HepG2 (cell line): Measurements from ENCODE around the gene DTYMK. TPM values are rescaled to one million over a fixed set of nuclear protein-coding genes. Genes with fewer than 3 reads are reported as not detected.
A peak's percentile ranks its signal among the peaks of the same experiment; 100 is the strongest.

Experiments used
- BCL6 ChIP-seq: IDR thresholded peaks from 2 replicates; pipeline ENCODE4 v1.6.1; 2016; ENCODE audit warnings: missing genetic modification reagents, missing compliant biosample characterization
- DMAP1 ChIP-seq: IDR thresholded peaks from 2 replicates; pipeline ENCODE4 v1.6.1; 2016
- GABPB1 ChIP-seq: IDR thresholded peaks from 2 replicates; pipeline ENCODE4 v1.6.1; 2016; ENCODE audit warnings: mild to moderate bottlenecking, missing genetic modification reagents, moderate library complexity, missing compliant biosample characterization
- KDM2A ChIP-seq: sonication (generic); formaldehyde crosslinking; IDR thresholded peaks from 2 replicates; pipeline ENCODE4 v1.4.0; 2020; ENCODE audit warnings: low read depth, missing genetic modification reagents, borderline replicate concordance
- NCOR1 ChIP-seq: fragments of 200-600 bp; sonication (generic); IDR thresholded peaks from 2 replicates; pipeline ENCODE4 v1.7.0; 2017; ENCODE audit warnings: antibody characterized with exemption, low read length, borderline replicate concordance
- NR1H2 ChIP-seq: sonication (generic); formaldehyde crosslinking; IDR thresholded peaks from 2 replicates; pipeline ENCODE4 v1.8.1; 2022; ENCODE audit warnings: low read depth, missing genetic modification reagents, borderline replicate concordance
- PBX3 ChIP-seq: sonication (generic); formaldehyde crosslinking; IDR thresholded peaks from 2 replicates; pipeline ENCODE4 v1.8.1; 2023; ENCODE audit warnings: missing genetic modification reagents, inconsistent platforms, borderline replicate concordance
- RBM22 ChIP-seq: fragments of 200-400 bp; formaldehyde crosslinking; optimal IDR thresholded peaks from 2 replicates; pipeline ENCODE3; 2017; ENCODE audit warnings: mild to moderate bottlenecking, low read length, moderate library complexity
- RXRA ChIP-seq: sonication (generic); formaldehyde crosslinking; IDR thresholded peaks from 2 replicates; pipeline ENCODE4 v1.5.1; 2020; ENCODE audit warnings: missing genetic modification reagents
- SALL2 ChIP-seq: sonication (generic); formaldehyde crosslinking; IDR thresholded peaks from 2 replicates; pipeline ENCODE4 v1.8.1; 2023; ENCODE audit warnings: mild to moderate bottlenecking, missing genetic modification reagents, inconsistent platforms
- SP1 ChIP-seq, 2 experiments: fragments of 450-650 bp in 1 of 2; sonication (generic) in 1 of 2; formaldehyde crosslinking in 1 of 2; IDR thresholded peaks; 2 replicates each; pipeline versions ENCODE4 v1.4.0 to v1.6.1; 2016 to 2020; ENCODE audit warnings: missing genetic modification reagents in 1 of 2
- TARDBP ChIP-seq: sonication (generic); formaldehyde crosslinking; IDR thresholded peaks from 2 replicates; pipeline ENCODE4 v1.8.0; 2022; ENCODE audit warnings: mild to moderate bottlenecking, missing genetic modification reagents
- XRCC5 ChIP-seq: fragments of 200-400 bp; formaldehyde crosslinking; optimal IDR thresholded peaks from 2 replicates; pipeline ENCODE3; 2017; ENCODE audit warnings: mild to moderate bottlenecking, low read length
- ZFP41 ChIP-seq: sonication (generic); formaldehyde crosslinking; IDR thresholded peaks from 2 replicates; pipeline ENCODE4 v1.4.0; 2020; ENCODE audit warnings: mild to moderate bottlenecking, missing genetic modification reagents, borderline replicate concordance
- ZIK1 ChIP-seq: sonication (generic); formaldehyde crosslinking; IDR thresholded peaks from 2 replicates; pipeline ENCODE4 v1.5.0; 2020; ENCODE audit warnings: mild to moderate bottlenecking, low read depth, missing genetic modification reagents, borderline replicate concordance
- ZNF333 ChIP-seq: sonication (generic); formaldehyde crosslinking; IDR thresholded peaks from 2 replicates; pipeline ENCODE4 v1.4.0; 2020; ENCODE audit warnings: mild to moderate bottlenecking, missing genetic modification reagents, borderline replicate concordance
- ZNF337 ChIP-seq: sonication (generic); formaldehyde crosslinking; IDR thresholded peaks from 2 replicates; pipeline ENCODE4 v1.5.1; 2020; ENCODE audit warnings: missing genetic modification reagents, low read depth, mild to moderate bottlenecking, borderline replicate concordance
- ZNF354B ChIP-seq: sonication (generic); formaldehyde crosslinking; IDR thresholded peaks from 2 replicates; pipeline ENCODE4 v1.8.0; 2022; ENCODE audit warnings: mild to moderate bottlenecking, missing genetic modification reagents
- ZNF431 ChIP-seq: sonication (generic); formaldehyde crosslinking; IDR thresholded peaks from 2 replicates; pipeline ENCODE4 v1.9.0; 2022; ENCODE audit warnings: missing genetic modification reagents, low read depth, mild to moderate bottlenecking, borderline replicate concordance
- ZNF441 ChIP-seq: sonication (generic); formaldehyde crosslinking; IDR thresholded peaks from 2 replicates; pipeline ENCODE4 v1.7.0; 2021; ENCODE audit warnings: missing genetic modification reagents, borderline replicate concordance
- ZNF609 ChIP-seq: sonication (generic); formaldehyde crosslinking; IDR thresholded peaks from 2 replicates; pipeline ENCODE4 v1.4.0; 2020; ENCODE audit warnings: mild to moderate bottlenecking, missing genetic modification reagents, borderline replicate concordance
- polyA plus RNA-seq, 8 experiments: library from polyadenylated mRNA; depleted of rRNA in 3 of 8; stranded (reverse) in 7 of 8; unstranded in 1 of 8; fragments of >200 nt; fragmentation: Illumina TruSeq in 4 of 8; extraction: Trizol in 4 of 8; gene quantifications; 2 replicates each; pipeline versions ENCODE4 v1.2.1 to v1.2.3, GENCODE V29; 2011 to 2016; ENCODE audit warnings: low read depth in 4 of 8, missing spikeins in 1 of 8, mixed read lengths in 1 of 8; ENCODE audit not compliant: insufficient read depth in 1 of 8
- total RNA-seq, 5 experiments: library from RNA; depleted of rRNA; stranded (reverse); fragments of >200 nt; fragmentation: Illumina TruSeq; extraction: Trizol; gene quantifications; 2 replicates each; pipeline ENCODE4 v1.2.3, GENCODE V29; 2016; ENCODE audit warnings: low read depth in 1 of 5

Gene DTYMK
- total and polyA plus RNA-seq, 2 of the 13 experiments (the other 11 are each of a cell fraction or from before 2014, with no cell fraction given) = 57.5 to 134 TPM

GRCh38 chr2:241645056-241645914 lies 41.3 kb downstream of the DTYMK start (continued):
- TF ChIP-seq ZNF609 (CRISPR knock-in tag) (peak; percentile 70), KDM2A (CRISPR knock-in tag) (peak; percentile 41), ZIK1 (CRISPR knock-in tag) (peak; percentile 76; the same call in 1 of the 2 replicates), ZFP41 (CRISPR knock-in tag) (peak; percentile 28; the same call in 1 of the 2 replicates), XRCC5 (peak; percentile 37), ZNF337 (CRISPR knock-in tag) (peak; percentile 95; the same call in 1 of the 2 replicates), PBX3 (no peak), NCOR1 (peak; percentile 77; the same call in 1 of the 2 replicates), DMAP1 (CRISPR knock-in tag) (peak; percentile 68), SP1 (IDR thresholded peaks at IDR 0.05) (no peak), SP1 (CRISPR knock-in tag; IDR thresholded peaks at IDR 0.05) (peak; percentile 41; the same call in 1 of the 2 replicates), ZNF333 (CRISPR knock-in tag) (peak; percentile 67; the same call in 1 of the 2 replicates), SALL2 (no peak), BCL6 (CRISPR knock-in tag) (peak; percentile 56), ZNF354B (peak; percentile 76; the same call in 1 of the 2 replicates), RXRA (CRISPR knock-in tag) (peak; percentile 77), RBM22 (no peak), GABPB1 (peak; percentile 9), ZNF441 (CRISPR knock-in tag) (peak; percentile 91; the same call in 1 of the 2 replicates), NR1H2 (CRISPR knock-in tag) (no peak), TARDBP (CRISPR knock-in tag) (peak; percentile 92; the same call in 1 of the 2 replicates), ZNF431 (CRISPR knock-in tag) (0 out of 2 replicates have a peak, but pooled peaks have one; percentile 29)
